ENCODE measurements around the gene INTS2. TPM values are rescaled to one million over a fixed set of nuclear protein-coding genes. Genes with fewer than 3 reads are reported as not detected.

Gene INTS2
- polyA plus RNA-seq, 1 donor (not counting 4 experiments of a cell fraction or from before 2014, with no cell fraction given), result 10.4 TPM

- no peak for TF ChIP-seq CTCF (optimal IDR thresholded peaks at IDR 0.05 in 1 of 3, IDR thresholded peaks at IDR 0.05 in 1 of 3, conservative IDR thresholded peaks at IDR 0.05 in 1 of 3; ENCODE audit: extremely low read depth in 1 of 3, insufficient read depth in 2 of 3, low read length in 3 of 3)
- TF ChIP-seq EZH2 (IDR thresholded peaks at IDR 0.05; ENCODE audit: low read length), result no peak
- DNase-seq (ENCODE audit: low read depth, low spot score), result no peak
- dilution Hi-C loops (cut with MboI; ENCODE audit: extremely low pct_ligation_motif_present, low sequenced_read_pairs), result no loop called here
These were observed 111.8 kb downstream of the INTS2 start for GRCh38 chr17:61815863-61816503.

More at GRCh38 chr17:61815863-61816503, 111.8 kb downstream of the INTS2 start:
- Histone ChIP-seq H3K4me2 (ENCODE audit: control insufficient read depth, extremely low read depth, insufficient read depth, low read depth, low read length) (no peak overlapping the region), H3K9ac (ENCODE audit: control insufficient read depth, extremely low read depth, insufficient read depth, low read length) (no peak overlapping the region), H3K9me3 (ENCODE audit: control insufficient read depth, low read depth, low read length) (no peaks in the 10 kb centered on the region), H3K9me1 (ENCODE audit: control insufficient read depth, extremely low read depth, insufficient read depth, low read length) (no peaks in the 10 kb centered on the region), H3K27me3 (ENCODE audit: control insufficient read depth, extremely low read depth, insufficient read depth, low read length) (no peaks in the 10 kb centered on the region), H3K27ac (ENCODE audit: control insufficient read depth, insufficient read depth, low read length) (no peak overlapping the region), H3K4me1 (ENCODE audit: control insufficient read depth, extremely low read depth, insufficient read depth, low read length) (no peaks in the 10 kb centered on the region), H3K4me3 (ENCODE audit: control insufficient read depth in 2 of 3, extremely low read depth in 1 of 3, insufficient read depth in 2 of 3, low read depth in 1 of 3, low read length in 3 of 3) (no peak overlapping the region), H3K36me3 (ENCODE audit: control insufficient read depth in 2 of 2, extremely low read depth in 1 of 2, insufficient read depth in 2 of 2, low read length in 2 of 2) (peaks cover 0 to 4% of the 10 kb centered on the region in 2 experiments), H3K79me2 (ENCODE audit: control insufficient read depth, insufficient read depth, low read length) (no peaks in the 10 kb centered on the region), H4K20me1 (ENCODE audit: control insufficient read depth, extremely low read depth, insufficient read depth, low read length) (no peaks in the 10 kb centered on the region), H2AFZ (ENCODE audit: control insufficient read depth, low read length) (no peak overlapping the region)
- FAIRE-seq, result no peak

Small RNAs within 50 kb of the gene (small RNA-seq; reads per million reads assigned to genes)
- 0 reads per million in 3 experiments for gene RF00019 (ENCODE audit: insufficient read length in 3 of 3, low read depth in 3 of 3, low replicate concordance in 1 of 3)

Other genes with a start within 250 kb of the INTS2 start
- gene BRIP1, start 64.5 kb downstream of the INTS2 start, polyA plus RNA-seq, result 1.3 to 4.0 TPM (median 2.7 TPM) in 3 replicates
- gene MED13, start 137.3 kb upstream of the INTS2 start, polyA plus RNA-seq, result 17.0 to 21.4 TPM (median 20.9 TPM) in 3 replicates